Muscle of back (tissue), 11 donors: Measurements from ENCODE around the gene D2HGDH. TPM values are rescaled to one million over a fixed set of nuclear protein-coding genes. Genes with fewer than 3 reads are reported as not detected.
"Not testable (repeated sequence)": the region's sequence is repeated elsewhere in the genome, so short reads cannot be mapped to it uniquely, and the experiment has no call there.

Source experiments
- DNase-seq, 3 donors: peaks; one replicate each; pipeline versions ENCODE4 v3.0.0 to v3.0.0-alpha.2; 2013
- polyA plus RNA-seq, 10 donors: library from polyadenylated mRNA; unstranded; fragments of 120-200 nt; gene quantifications; one replicate each; pipeline ENCODE4 v1.2.1, GENCODE V29; 2013; ENCODE audit not compliant: insufficient read length in 10 of 10

D2HGDH gene
- polyA plus RNA-seq, 10 donors, result 15.2 to 32.4 (median 18.1) TPM

GRCh38 chr2:241724975-241725870 is 9.2 kb upstream of the D2HGDH start:
- DNase-seq, result no peak

- no peak for DNase-seq
Measured at GRCh38 chr2:241726459-241726858, 8.0 kb upstream of the D2HGDH start.

GRCh38 chr2:241728000-241728399 is 6.4 kb upstream of the D2HGDH start:
- no peak for DNase-seq

- peak; percentile 32 to 66 (median 47) for DNase-seq
Measured at GRCh38 chr2:241728627-241729026, 5.8 kb upstream of the D2HGDH start.

- DNase-seq, result no peak
Measured at GRCh38 chr2:241729868-241730267, 4.6 kb upstream of the D2HGDH start.

GRCh38 chr2:241730671-241731293 is 3.6 kb upstream of the D2HGDH start:
- DNase-seq, result no peak

- DNase-seq, result peak; percentile 16 to 69 (median 36)
Measured at GRCh38 chr2:241732513-241733186, 1.8 kb upstream of the D2HGDH start.

- DNase-seq, result no peak
Measured at GRCh38 chr2:241733391-241734207, 831 bp upstream of the D2HGDH start.

GRCh38 chr2:241734208-241734466 is 293 bp upstream of the D2HGDH start:
- DNase-seq, result no peak

GRCh38 chr2:241736111-241736510 is 1.7 kb downstream of the D2HGDH start:
- DNase-seq, result no peak

- no peak for DNase-seq
Measured at GRCh38 chr2:241738040-241738686, 3.7 kb downstream of the D2HGDH start.

GRCh38 chr2:241739177-241739576 is 4.7 kb downstream of the D2HGDH start:
- DNase-seq, result no peak

- no peak for DNase-seq
Measured at GRCh38 chr2:241739651-241740050, 5.2 kb downstream of the D2HGDH start.

- DNase-seq, result no peak
Measured at GRCh38 chr2:241741016-241741415, 6.6 kb downstream of the D2HGDH start.

- DNase-seq, result no peak
Measured at GRCh38 chr2:241742320-241742939, 8.0 kb downstream of the D2HGDH start.

GRCh38 chr2:241743008-241743407 is 8.6 kb downstream of the D2HGDH start:
- not testable (repeated sequence) for DNase-seq

- no peak for DNase-seq
Measured at GRCh38 chr2:241743620-241744019, 9.2 kb downstream of the D2HGDH start.

- DNase-seq, result no peak
Measured at GRCh38 chr2:241744028-241744754, 9.8 kb downstream of the D2HGDH start.

- no peak for DNase-seq
Measured at GRCh38 chr2:241745276-241745675, 10.8 kb downstream of the D2HGDH start.

- DNase-seq, result no peak
Measured at GRCh38 chr2:241746084-241746483, 11.7 kb downstream of the D2HGDH start.
